Spleen (tissue), 7 donors: Measurements from ENCODE around the gene LSM3.

ENCODE experiments used
- POLR2A ChIP-seq, 3 donors: fragments of 450-650 bp; IDR thresholded peaks; one replicate each; pipeline ENCODE4 v1.5.1; 2017; ENCODE audit warnings: antibody characterized with exemption in 3 of 3, mild to moderate bottlenecking in 1 of 3
- POLR2AphosphoS5 ChIP-seq, 3 donors: sonication (generic); formaldehyde crosslinking; IDR thresholded peaks; one replicate each; pipeline ENCODE4 v1.5.1; 2017; ENCODE audit warnings: antibody characterized with exemption in 3 of 3
- TF ChIP-seq, protein P1 (sequence below), 11 experiments: fragments of 200-600 bp in 7 of 11; fragments of 450-650 bp in 4 of 11; sonication (generic) in 4 of 11; IDR thresholded peaks in 8 of 11; conservative IDR thresholded peaks in 3 of 11; 1 replicate in 7 of 11; 2 replicates in 4 of 11; pipeline versions ENCODE4 v1.4.0 to v1.8.0; 2016 to 2021; ENCODE audit warnings: antibody characterized with exemption in 11 of 11, inconsistent platforms in 4 of 11, mild to moderate bottlenecking in 1 of 11
- donor health status: DM: no; HTN: no; CAD: no; lungs with moderate emphysema.
- donor health status: DM: no; HTN: no; CAD: no.
- donor health status: DM: no; HTN: no; CAD: no.

DNA sequence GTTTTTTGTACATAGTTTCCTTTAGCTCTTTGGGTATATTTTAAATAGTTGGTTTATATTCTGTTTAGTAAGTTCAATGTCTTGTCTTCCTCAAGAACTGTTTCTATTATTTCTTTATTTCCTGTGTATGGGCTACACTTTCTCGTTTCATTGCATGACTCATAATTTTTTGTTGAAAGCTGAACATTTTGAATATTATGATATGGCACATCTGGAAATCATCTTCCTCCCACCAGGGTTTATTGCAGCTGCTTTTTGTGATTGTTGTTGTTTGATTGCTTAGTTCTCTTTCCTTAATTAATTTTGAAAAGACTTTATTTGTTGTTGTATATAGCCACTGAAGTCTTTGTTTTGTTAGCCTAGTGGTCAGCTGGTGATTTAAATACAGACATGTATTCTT is 43.8 kb downstream of the LSM3 start:
- TF ChIP-seq POLR2AphosphoS5 (IDR thresholded peaks at IDR 0.05) (no peak), POLR2A (IDR thresholded peaks at IDR 0.05) (no peak)
- TF ChIP-seq, protein P1, sequence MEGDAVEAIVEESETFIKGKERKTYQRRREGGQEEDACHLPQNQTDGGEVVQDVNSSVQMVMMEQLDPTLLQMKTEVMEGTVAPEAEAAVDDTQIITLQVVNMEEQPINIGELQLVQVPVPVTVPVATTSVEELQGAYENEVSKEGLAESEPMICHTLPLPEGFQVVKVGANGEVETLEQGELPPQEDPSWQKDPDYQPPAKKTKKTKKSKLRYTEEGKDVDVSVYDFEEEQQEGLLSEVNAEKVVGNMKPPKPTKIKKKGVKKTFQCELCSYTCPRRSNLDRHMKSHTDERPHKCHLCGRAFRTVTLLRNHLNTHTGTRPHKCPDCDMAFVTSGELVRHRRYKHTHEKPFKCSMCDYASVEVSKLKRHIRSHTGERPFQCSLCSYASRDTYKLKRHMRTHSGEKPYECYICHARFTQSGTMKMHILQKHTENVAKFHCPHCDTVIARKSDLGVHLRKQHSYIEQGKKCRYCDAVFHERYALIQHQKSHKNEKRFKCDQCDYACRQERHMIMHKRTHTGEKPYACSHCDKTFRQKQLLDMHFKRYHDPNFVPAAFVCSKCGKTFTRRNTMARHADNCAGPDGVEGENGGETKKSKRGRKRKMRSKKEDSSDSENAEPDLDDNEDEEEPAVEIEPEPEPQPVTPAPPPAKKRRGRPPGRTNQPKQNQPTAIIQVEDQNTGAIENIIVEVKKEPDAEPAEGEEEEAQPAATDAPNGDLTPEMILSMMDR (IDR thresholded peaks at IDR 0.05 in 8 of 11, conservative IDR thresholded peaks at IDR 0.05 in 3 of 11): no peak
